Measurements from ENCODE around the gene POU3F1. TPM values are rescaled to one million over a fixed set of nuclear protein-coding genes. Genes with fewer than 3 reads are reported as not detected.

The POU3F1 gene
- total RNA-seq, 4 donors from 2014 or later, result 0.20 TPM; not detected in 3

DNA sequence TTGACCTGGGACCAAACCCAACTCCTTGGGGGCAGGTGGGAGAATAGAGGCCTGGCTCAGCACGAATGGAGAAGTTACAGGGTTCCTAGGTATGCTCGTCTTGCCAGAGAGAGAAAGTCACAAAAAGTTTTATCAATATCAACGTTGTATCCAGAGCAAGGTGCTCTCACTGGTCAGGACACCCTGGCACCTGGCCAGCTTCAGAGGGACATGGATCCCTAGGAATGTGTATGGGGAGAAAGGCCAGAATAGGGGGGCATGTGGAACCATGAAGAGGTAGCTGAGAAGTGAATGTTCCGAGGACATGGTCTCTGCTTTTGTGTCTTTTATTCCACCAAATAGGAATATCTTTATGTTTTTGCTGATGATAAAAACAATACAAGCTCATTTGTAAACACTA is 9.4 kb upstream of the POU3F1 start:
- no peaks in the 10 kb centered on the region for H3K36me3 ChIP-seq
- 51 to 82% methylated on average over 3 to 4 of the region's 4 CpGs for WGBS, 2 donors (ENCODE audit: low coverage in 1 of 2)
- TF ChIP-seq POLR2A (IDR thresholded peaks at IDR 0.05), result no peak
- TF ChIP-seq CTCF (IDR thresholded peaks at IDR 0.05), result no peak
- no peak for TF ChIP-seq POLR2AphosphoS5 (IDR thresholded peaks at IDR 0.05)
- no peak for TF ChIP-seq EP300 (IDR thresholded peaks at IDR 0.05)
- no peak overlapping the region for H3K4me3 ChIP-seq
- no peaks in the 10 kb centered on the region for H3K4me1 ChIP-seq
- ATAC-seq, result no peak
- H3K27ac ChIP-seq, result no peak overlapping the region
- H3K27me3 ChIP-seq, result peaks cover 34% of the 10 kb centered on the region
- H3K9me3 ChIP-seq, result no peaks in the 10 kb centered on the region

GRCh38 chr1:38055398-38055797 is 8.8 kb upstream of the POU3F1 start:
- no peak for ATAC-seq
- Histone ChIP-seq H3K9me3 (no peaks in the 10 kb centered on the region), H3K36me3 (no peaks in the 10 kb centered on the region), H3K4me1 (no peaks in the 10 kb centered on the region), H3K4me3 (no peak overlapping the region), H3K27ac (no peak overlapping the region), H3K27me3 (peaks cover 34% of the 10 kb centered on the region)
- TF ChIP-seq POLR2AphosphoS5 (IDR thresholded peaks at IDR 0.05), result no peak
- no peak for TF ChIP-seq EP300 (IDR thresholded peaks at IDR 0.05)
- TF ChIP-seq CTCF (IDR thresholded peaks at IDR 0.05), result no peak
- TF ChIP-seq POLR2A (IDR thresholded peaks at IDR 0.05), result no peak
- WGBS, 2 donors (ENCODE audit: low coverage in 1 of 2), result 69 to 89% methylated on average over 2 of the region's 3 CpGs

DNA sequence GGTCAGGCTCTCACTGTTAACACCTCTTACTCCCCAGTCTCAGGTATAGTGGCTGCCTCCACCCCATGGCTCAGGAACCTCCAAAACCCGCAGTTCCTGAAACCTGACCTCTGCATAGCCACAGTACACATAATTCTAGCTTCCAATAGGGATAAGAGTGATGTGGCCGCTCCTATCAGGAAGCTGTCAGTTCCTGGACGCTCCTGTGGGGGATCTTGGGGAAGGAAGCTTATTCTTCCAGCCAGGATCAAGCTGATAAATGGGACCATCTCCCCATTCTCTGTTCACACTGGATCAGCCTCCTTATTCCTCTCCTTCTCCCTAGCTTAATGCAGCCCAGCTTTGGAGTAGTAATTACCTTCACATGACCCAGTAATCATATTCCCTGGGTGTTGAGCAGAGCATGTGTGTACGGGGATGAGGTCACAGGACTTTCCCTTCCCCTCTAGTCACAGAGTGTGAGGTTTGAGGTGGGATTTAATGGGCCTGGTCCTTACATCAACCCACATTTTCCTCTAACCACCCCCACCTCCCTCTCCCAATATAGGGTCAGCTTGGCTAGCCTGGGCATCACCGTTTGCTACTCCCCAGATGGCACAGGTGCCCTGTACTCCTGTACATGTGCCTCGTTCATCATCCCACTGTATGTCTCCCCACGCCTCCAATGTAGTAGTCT is 7.0 kb upstream of the POU3F1 start:
- TF ChIP-seq POLR2A (IDR thresholded peaks at IDR 0.05) (no peak), CTCF (IDR thresholded peaks at IDR 0.05) (no peak), EP300 (IDR thresholded peaks at IDR 0.05) (no peak), POLR2AphosphoS5 (IDR thresholded peaks at IDR 0.05) (no peak)
- no peaks in the 10 kb centered on the region for H3K9me3 ChIP-seq
- H3K27ac ChIP-seq, result no peak overlapping the region
- no peaks in the 10 kb centered on the region for H3K36me3 ChIP-seq
- H3K4me3 ChIP-seq, result no peak overlapping the region
- 41% methylated on average over 5 of the region's 7 CpGs; no CpG with 5 or more reads in 1 of the 2 donors for WGBS, 2 donors (ENCODE audit: low coverage in 1 of 2)
- H3K4me1 ChIP-seq, result no peaks in the 10 kb centered on the region
- H3K27me3 ChIP-seq, result peaks cover 34% of the 10 kb centered on the region
- ATAC-seq, result no peak

- H3K4me1 ChIP-seq, result peaks cover 0 to 2% (median 1%) of the 10 kb centered on the region in 3 donors
- no peak for TF ChIP-seq POLR2AphosphoS5 (IDR thresholded peaks at IDR 0.05)
- TF ChIP-seq EP300 (IDR thresholded peaks at IDR 0.05), result no peak
- TF ChIP-seq CTCF (IDR thresholded peaks at IDR 0.05), result no peak
- no peak for TF ChIP-seq POLR2A (IDR thresholded peaks at IDR 0.05)
- no peak overlapping the region for H3K27ac ChIP-seq
- no peaks in the 10 kb centered on the region for H3K9me3 ChIP-seq
- 7 to 51% methylated on average over 2 of the region's 3 CpGs for WGBS, 2 donors (ENCODE audit: low coverage in 1 of 2)
- no peaks in the 10 kb centered on the region for H3K36me3 ChIP-seq
- H3K4me3 ChIP-seq, result no peak overlapping the region
- peaks cover 34% of the 10 kb centered on the region for H3K27me3 ChIP-seq
- no peak for ATAC-seq
These were observed 6.3 kb upstream of the POU3F1 start for GRCh38 chr1:38052750-38053415.

DNA sequence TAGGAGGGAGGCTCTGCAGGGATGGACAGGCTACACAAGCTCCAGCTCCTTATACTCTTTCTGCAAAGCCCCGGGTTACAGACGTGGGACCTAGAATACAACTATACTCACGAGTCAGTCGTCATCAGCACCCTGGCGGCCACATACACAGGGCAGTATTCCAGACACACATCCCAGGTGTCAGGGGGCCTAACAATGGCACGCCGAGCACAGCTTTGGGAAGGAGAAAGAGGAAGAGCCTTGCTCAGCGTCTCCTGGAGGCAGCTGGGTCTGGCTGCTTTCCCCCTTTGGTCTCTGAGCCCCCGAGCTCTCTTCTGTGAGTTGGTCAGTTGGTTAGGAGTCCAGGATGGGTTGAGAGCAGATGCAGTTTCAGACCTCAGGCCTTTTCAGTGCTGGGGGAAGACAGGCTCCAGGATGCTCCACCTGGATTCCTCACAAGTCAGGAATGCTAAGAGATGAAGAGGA is 4.5 kb upstream of the POU3F1 start:
- Histone ChIP-seq H3K27me3 (peaks cover 36% of the 10 kb centered on the region), H3K36me3 (no peaks in the 10 kb centered on the region), H3K4me3 (no peak overlapping the region), H3K27ac (no peak overlapping the region), H3K4me1 (peaks cover 0 to 16% (median 7%) of the 10 kb centered on the region in 3 donors), H3K9me3 (no peaks in the 10 kb centered on the region)
- ATAC-seq, result no peak
- TF ChIP-seq POLR2A (IDR thresholded peaks at IDR 0.05) (no peak), POLR2AphosphoS5 (IDR thresholded peaks at IDR 0.05) (no peak)
- WGBS, 2 donors (ENCODE audit: low coverage in 1 of 2), result 63 to 72% methylated on average over 2 to 6 of the region's 9 CpGs

Data from gastroesophageal sphincter (tissue), 4 donors.